MM.1S (cell line): ENCODE results near the gene SLC44A5.

Experiments used
- EZH2phosphoT487 ChIP-seq: fragments of 300-600 bp; sonication (generic); IDR thresholded peaks from 2 replicates; pipeline ENCODE4 v1.6.1; 2018; ENCODE audit warnings: antibody characterized with exemption, low read length
- TF ChIP-seq, protein P1 (sequence below): fragments of 300-600 bp; sonication (generic); IDR thresholded peaks from 2 replicates; pipeline ENCODE4 v1.5.1; 2016; ENCODE audit warnings: antibody characterized with exemption, low read length, mixed read lengths

DNA sequence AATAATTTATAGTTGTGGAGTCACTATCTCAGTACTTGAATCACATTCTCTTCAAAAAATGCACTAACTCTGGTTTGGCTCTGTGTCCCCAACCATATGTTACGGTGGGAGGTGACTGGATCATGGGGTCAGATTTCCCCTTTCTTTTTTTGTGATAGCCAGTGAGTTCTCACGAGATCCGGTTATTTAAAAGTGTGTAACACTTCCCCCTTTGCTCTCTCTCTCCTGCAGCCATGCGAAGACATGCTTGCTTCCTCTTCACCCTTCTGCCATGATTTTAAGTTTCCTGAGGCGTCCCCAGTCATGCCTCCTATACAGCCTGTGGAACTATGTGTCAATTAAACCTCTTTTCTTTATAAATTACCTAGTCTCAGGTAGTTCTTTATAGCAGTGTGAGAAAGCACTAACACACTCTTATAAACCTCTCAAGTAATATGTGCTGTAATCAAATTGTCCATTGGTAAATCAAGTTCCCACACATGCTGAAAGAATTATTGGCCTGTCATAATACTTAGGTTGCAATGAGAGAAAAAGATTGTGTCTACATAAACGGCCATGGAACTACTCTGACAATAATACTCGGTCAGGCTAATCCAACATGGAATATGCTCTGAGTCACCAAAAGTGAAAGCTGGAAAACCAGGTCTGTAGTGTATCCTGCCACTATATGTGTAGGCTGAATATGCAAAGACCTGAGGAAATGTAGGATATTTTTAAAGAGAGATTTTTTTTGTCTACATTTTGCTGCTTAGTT is 107.5 kb downstream of the SLC44A5 start:
- TF ChIP-seq, protein P1, sequence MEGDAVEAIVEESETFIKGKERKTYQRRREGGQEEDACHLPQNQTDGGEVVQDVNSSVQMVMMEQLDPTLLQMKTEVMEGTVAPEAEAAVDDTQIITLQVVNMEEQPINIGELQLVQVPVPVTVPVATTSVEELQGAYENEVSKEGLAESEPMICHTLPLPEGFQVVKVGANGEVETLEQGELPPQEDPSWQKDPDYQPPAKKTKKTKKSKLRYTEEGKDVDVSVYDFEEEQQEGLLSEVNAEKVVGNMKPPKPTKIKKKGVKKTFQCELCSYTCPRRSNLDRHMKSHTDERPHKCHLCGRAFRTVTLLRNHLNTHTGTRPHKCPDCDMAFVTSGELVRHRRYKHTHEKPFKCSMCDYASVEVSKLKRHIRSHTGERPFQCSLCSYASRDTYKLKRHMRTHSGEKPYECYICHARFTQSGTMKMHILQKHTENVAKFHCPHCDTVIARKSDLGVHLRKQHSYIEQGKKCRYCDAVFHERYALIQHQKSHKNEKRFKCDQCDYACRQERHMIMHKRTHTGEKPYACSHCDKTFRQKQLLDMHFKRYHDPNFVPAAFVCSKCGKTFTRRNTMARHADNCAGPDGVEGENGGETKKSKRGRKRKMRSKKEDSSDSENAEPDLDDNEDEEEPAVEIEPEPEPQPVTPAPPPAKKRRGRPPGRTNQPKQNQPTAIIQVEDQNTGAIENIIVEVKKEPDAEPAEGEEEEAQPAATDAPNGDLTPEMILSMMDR, result no peak
- no peak for TF ChIP-seq EZH2phosphoT487
